ENCODE data around the gene PHAX. TPM values are rescaled to one million over a fixed set of nuclear protein-coding genes. Genes with fewer than 3 reads are reported as not detected.

Gene PHAX
- polyA plus RNA-seq, 1 donor (not counting 4 experiments of a cell fraction or from before 2014, with no cell fraction given), result 63.0 TPM

DNA sequence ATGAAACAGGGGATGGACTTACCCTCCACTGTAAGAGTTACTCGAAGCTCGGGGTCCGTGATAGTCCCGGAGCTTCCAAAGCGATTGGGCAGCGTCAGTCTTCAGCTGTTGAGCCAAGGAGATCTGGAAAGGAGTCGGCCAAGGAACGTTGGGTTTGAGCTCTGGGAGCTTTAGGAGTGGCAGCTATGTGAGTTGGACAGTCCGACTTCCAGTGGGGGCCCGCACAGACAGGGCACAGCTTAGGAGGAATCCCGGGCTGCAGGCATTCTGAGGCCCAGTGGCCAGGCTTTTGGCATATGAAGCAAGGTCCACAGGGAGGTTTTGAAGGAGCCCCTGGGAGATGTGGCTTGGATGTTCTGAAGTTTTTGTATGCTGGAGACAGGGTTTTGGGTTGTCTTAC, 72.7 kb downstream of the PHAX start:
- Histone ChIP-seq H3K9me1 (ENCODE audit: control insufficient read depth, extremely low read depth, insufficient read depth, low read length) (no peaks in the 10 kb centered on the region), H3K27me3 (ENCODE audit: control insufficient read depth, extremely low read depth, insufficient read depth, low read length) (no peaks in the 10 kb centered on the region), H3K36me3 (ENCODE audit: control insufficient read depth in 2 of 2, extremely low read depth in 1 of 2, insufficient read depth in 2 of 2, low read length in 2 of 2) (no peaks in the 10 kb centered on the region), H3K4me1 (ENCODE audit: control insufficient read depth, extremely low read depth, insufficient read depth, low read length) (no peaks in the 10 kb centered on the region), H3K9me3 (ENCODE audit: control insufficient read depth, low read depth, low read length) (no peaks in the 10 kb centered on the region), H3K27ac (ENCODE audit: control insufficient read depth, insufficient read depth, low read length) (no peak overlapping the region), H3K4me2 (ENCODE audit: control insufficient read depth, extremely low read depth, insufficient read depth, low read depth, low read length) (no peak overlapping the region), H3K79me2 (ENCODE audit: control insufficient read depth, insufficient read depth, low read length) (no peaks in the 10 kb centered on the region), H3K9ac (ENCODE audit: control insufficient read depth, extremely low read depth, insufficient read depth, low read length) (no peak overlapping the region), H4K20me1 (ENCODE audit: control insufficient read depth, extremely low read depth, insufficient read depth, low read length) (no peaks in the 10 kb centered on the region), H2AFZ (ENCODE audit: control insufficient read depth, low read length) (no peak overlapping the region), H3K4me3 (ENCODE audit: control insufficient read depth in 2 of 3, extremely low read depth in 1 of 3, insufficient read depth in 2 of 3, low read depth in 1 of 3, low read length in 3 of 3) (no peak overlapping the region)
- dilution Hi-C loops (cut with MboI; ENCODE audit: extremely low pct_ligation_motif_present, low sequenced_read_pairs), result no loop called here
- DNase-seq (ENCODE audit: low read depth, low spot score), result no peak
- TF ChIP-seq EZH2 (IDR thresholded peaks at IDR 0.05; ENCODE audit: low read length) (no peak), CTCF (optimal IDR thresholded peaks at IDR 0.05 in 1 of 3, IDR thresholded peaks at IDR 0.05 in 1 of 3, conservative IDR thresholded peaks at IDR 0.05 in 1 of 3; ENCODE audit: extremely low read depth in 1 of 3, insufficient read depth in 2 of 3, low read length in 3 of 3) (no peak)
- FAIRE-seq, result no peak

DNA sequence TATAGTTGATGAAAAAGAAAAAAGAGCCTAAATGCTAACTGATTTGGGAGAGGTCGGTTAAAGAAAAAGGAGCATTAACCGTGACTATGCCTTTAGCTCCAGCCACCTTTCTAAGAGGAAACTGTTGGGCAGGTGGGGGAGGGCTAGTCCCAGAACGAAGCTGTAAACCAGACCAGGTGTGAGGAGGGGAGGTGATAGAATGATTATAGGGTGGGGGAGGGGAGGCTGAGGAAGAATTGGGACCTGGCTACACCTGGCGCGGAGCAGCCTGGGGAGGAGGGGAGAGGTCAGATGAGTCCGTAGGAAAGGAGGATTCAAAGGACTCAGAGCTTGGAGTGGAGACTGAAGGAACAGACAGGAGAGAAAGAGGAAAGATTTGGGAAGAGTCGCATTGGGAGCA, 73.4 kb downstream of the PHAX start:
- dilution Hi-C loops (cut with MboI; ENCODE audit: extremely low pct_ligation_motif_present, low sequenced_read_pairs), result no loop called here
- Histone ChIP-seq H3K36me3 (ENCODE audit: control insufficient read depth in 2 of 2, extremely low read depth in 1 of 2, insufficient read depth in 2 of 2, low read length in 2 of 2) (no peaks in the 10 kb centered on the region), H3K4me2 (ENCODE audit: control insufficient read depth, extremely low read depth, insufficient read depth, low read depth, low read length) (no peak overlapping the region), H3K4me1 (ENCODE audit: control insufficient read depth, extremely low read depth, insufficient read depth, low read length) (no peaks in the 10 kb centered on the region), H3K4me3 (ENCODE audit: control insufficient read depth in 2 of 3, extremely low read depth in 1 of 3, insufficient read depth in 2 of 3, low read depth in 1 of 3, low read length in 3 of 3) (no peak overlapping the region), H4K20me1 (ENCODE audit: control insufficient read depth, extremely low read depth, insufficient read depth, low read length) (no peaks in the 10 kb centered on the region), H2AFZ (ENCODE audit: control insufficient read depth, low read length) (no peak overlapping the region), H3K9me1 (ENCODE audit: control insufficient read depth, extremely low read depth, insufficient read depth, low read length) (no peaks in the 10 kb centered on the region), H3K27me3 (ENCODE audit: control insufficient read depth, extremely low read depth, insufficient read depth, low read length) (no peaks in the 10 kb centered on the region), H3K27ac (ENCODE audit: control insufficient read depth, insufficient read depth, low read length) (no peak overlapping the region), H3K9ac (ENCODE audit: control insufficient read depth, extremely low read depth, insufficient read depth, low read length) (no peak overlapping the region), H3K9me3 (ENCODE audit: control insufficient read depth, low read depth, low read length) (no peaks in the 10 kb centered on the region), H3K79me2 (ENCODE audit: control insufficient read depth, insufficient read depth, low read length) (no peaks in the 10 kb centered on the region)
- FAIRE-seq (no peak), DNase-seq (ENCODE audit: low read depth, low spot score) (no peak)
- TF ChIP-seq EZH2 (IDR thresholded peaks at IDR 0.05; ENCODE audit: low read length) (no peak), CTCF (optimal IDR thresholded peaks at IDR 0.05 in 1 of 3, IDR thresholded peaks at IDR 0.05 in 1 of 3, conservative IDR thresholded peaks at IDR 0.05 in 1 of 3; ENCODE audit: extremely low read depth in 1 of 3, insufficient read depth in 2 of 3, low read length in 3 of 3) (no peak)
